ENCODE measurements around the gene CCKAR. TPM values are rescaled to one million over a fixed set of nuclear protein-coding genes. Genes with fewer than 3 reads are reported as not detected.

Gene CCKAR
- total RNA-seq, 2 experiments from 2014 or later = not detected

- ATAC-seq (no peak), DNase-seq (no peak)
- intact Hi-C loops (cut with DNase I, micrococcal nuclease) = no loop called here
- Mint-ChIP-seq H3K27ac (no peak overlapping the region), H3K36me3 (ENCODE audit: low read depth) (no peaks in the 10 kb centered on the region), H3K9me3 (ENCODE audit: low read depth) (no peaks in the 10 kb centered on the region), H3K27me3 (no peaks in the 10 kb centered on the region), H3K4me1 (peaks cover 6% of the 10 kb centered on the region), H3K4me3 (no peak overlapping the region)
- ChIA-PET POLR2A (no interaction called here), CTCF (interaction anchor here (0.5 to 2.3 kb wide), 3 partner anchors 10 to 96 kb away, joined by 3 to 6 read pairs (median 3); no protein-coding TSS in a partner anchor)
These were observed 37.4 kb downstream of the CCKAR start for GRCh38 chr4:26452565-26453531.

- H3K4me3 Mint-ChIP-seq = no peak overlapping the region
- POLR2A ChIA-PET = interaction anchor here (0.6 kb wide), 2 partner anchors 133 to 1091 kb away, joined by 4 read pairs; no protein-coding TSS in a partner anchor
- intact Hi-C loops (cut with DNase I, micrococcal nuclease) = no loop called here
These were observed 38.7 kb downstream of the CCKAR start for GRCh38 chr4:26451597-26451996.

GRCh38 chr4:26450418-26450817 is 39.9 kb downstream of the CCKAR start:
- H3K4me1 Mint-ChIP-seq = no peaks in the 10 kb centered on the region
- CTCF ChIA-PET = interaction anchor here (0.7 kb wide), 1 partner anchor 93 kb away, joined by 3 read pairs; no protein-coding TSS in a partner anchor
- no peak for ATAC-seq
- POLR2A ChIA-PET = interaction anchor here (0.8 kb wide), 1 partner anchor 297 kb away, joined by 4 read pairs; no protein-coding TSS in a partner anchor
- H3K36me3 Mint-ChIP-seq (ENCODE audit: low read depth) = no peaks in the 10 kb centered on the region
- no peaks in the 10 kb centered on the region for H3K9me3 Mint-ChIP-seq (ENCODE audit: low read depth)
- no peak for DNase-seq
- no peak overlapping the region for H3K27ac Mint-ChIP-seq
- intact Hi-C loops (cut with DNase I, micrococcal nuclease) = no loop called here
- peaks cover 4% of the 10 kb centered on the region for H3K27me3 Mint-ChIP-seq
- H3K4me3 Mint-ChIP-seq = no peak overlapping the region

More at GRCh38 chr4:26451597-26451996, 38.7 kb downstream of the CCKAR start:
- DNase-seq (no peak), ATAC-seq (no peak)
- H3K4me1 Mint-ChIP-seq = no peaks in the 10 kb centered on the region
- no peaks in the 10 kb centered on the region for H3K27me3 Mint-ChIP-seq
- H3K27ac Mint-ChIP-seq = no peak overlapping the region
- no peaks in the 10 kb centered on the region for H3K36me3 Mint-ChIP-seq (ENCODE audit: low read depth)
- H3K9me3 Mint-ChIP-seq (ENCODE audit: low read depth) = no peaks in the 10 kb centered on the region
- CTCF ChIA-PET = interaction anchor here (1.1 to 2.3 kb wide), 3 partner anchors 11 to 564 kb away, joined by 3 to 6 read pairs (median 3); no protein-coding TSS in a partner anchor

- no peak for DNase-seq
- H3K27me3 Mint-ChIP-seq = peaks cover 4% of the 10 kb centered on the region
- ChIA-PET POLR2A (no interaction called here), CTCF (no interaction called here)
- no peak overlapping the region for H3K27ac Mint-ChIP-seq
- no peaks in the 10 kb centered on the region for H3K36me3 Mint-ChIP-seq (ENCODE audit: low read depth)
- no peak for ATAC-seq
- H3K9me3 Mint-ChIP-seq (ENCODE audit: low read depth) = peaks cover 5% of the 10 kb centered on the region
- intact Hi-C loops (cut with DNase I, micrococcal nuclease) = no loop called here
- no peak overlapping the region for H3K4me3 Mint-ChIP-seq
- no peaks in the 10 kb centered on the region for H3K4me1 Mint-ChIP-seq
These were observed 42.9 kb downstream of the CCKAR start for GRCh38 chr4:26447378-26447777.

- peaks cover under 1% of the 10 kb centered on the region for H3K36me3 Mint-ChIP-seq (ENCODE audit: low read depth)
These were observed 48.5 kb downstream of the CCKAR start for GRCh38 chr4:26441771-26442170.

GRCh38 chr4:26441102-26441501 is 49.2 kb downstream of the CCKAR start:
- DNase-seq (no peak), ATAC-seq (no peak)
- H3K4me3 Mint-ChIP-seq = no peak overlapping the region
- H3K4me1 Mint-ChIP-seq = no peaks in the 10 kb centered on the region
- H3K36me3 Mint-ChIP-seq (ENCODE audit: low read depth) = peaks cover 6% of the 10 kb centered on the region
- ChIA-PET POLR2A (no interaction called here), CTCF (interaction anchor here (0.6 kb wide), 1 partner anchor 104 kb away, joined by 6 read pairs; no protein-coding TSS in a partner anchor)
- intact Hi-C loops (cut with DNase I, micrococcal nuclease) = no loop called here
- no peak overlapping the region for H3K27ac Mint-ChIP-seq
- no peaks in the 10 kb centered on the region for H3K27me3 Mint-ChIP-seq
- H3K9me3 Mint-ChIP-seq (ENCODE audit: low read depth) = peaks cover 5% of the 10 kb centered on the region

More at GRCh38 chr4:26441771-26442170, 48.5 kb downstream of the CCKAR start:
- Mint-ChIP-seq H3K4me3 (no peak overlapping the region), H3K9me3 (ENCODE audit: low read depth) (peaks cover 5% of the 10 kb centered on the region), H3K4me1 (no peaks in the 10 kb centered on the region), H3K27me3 (peaks cover 4% of the 10 kb centered on the region), H3K27ac (no peak overlapping the region)
- ChIA-PET CTCF (interaction anchor here (0.6 kb wide), 1 partner anchor 105 kb away, joined by 6 read pairs; no protein-coding TSS in a partner anchor), POLR2A (no interaction called here)
- ATAC-seq (no peak), DNase-seq (no peak)
- intact Hi-C loops (cut with DNase I, micrococcal nuclease) = no loop called here

- no peak overlapping the region for H3K4me3 Mint-ChIP-seq
- no peaks in the 10 kb centered on the region for H3K4me1 Mint-ChIP-seq
- peak overlapping the region; percentile 33 for H3K27ac Mint-ChIP-seq
- H3K36me3 Mint-ChIP-seq (ENCODE audit: low read depth) = peaks cover 39% of the 10 kb centered on the region
- CTCF ChIA-PET = interaction anchor here (0.6 kb wide), 1 partner anchor 141 kb away, joined by 4 read pairs; no protein-coding TSS in a partner anchor
- intact Hi-C loops (cut with DNase I, micrococcal nuclease) = no loop called here
- no peaks in the 10 kb centered on the region for H3K9me3 Mint-ChIP-seq (ENCODE audit: low read depth)
- H3K27me3 Mint-ChIP-seq = no peaks in the 10 kb centered on the region
- POLR2A ChIA-PET = no interaction called here
- DNase-seq (no peak), ATAC-seq (no peak)
These were observed 56.1 kb downstream of the CCKAR start for GRCh38 chr4:26434030-26434639.

- DNase-seq = no peak
- no peak for ATAC-seq
- Mint-ChIP-seq H3K4me3 (no peak overlapping the region), H3K27ac (no peak overlapping the region), H3K9me3 (ENCODE audit: low read depth) (no peaks in the 10 kb centered on the region), H3K36me3 (ENCODE audit: low read depth) (peaks cover 40% of the 10 kb centered on the region), H3K4me1 (no peaks in the 10 kb centered on the region), H3K27me3 (no peaks in the 10 kb centered on the region)
- intact Hi-C loops (cut with DNase I, micrococcal nuclease) = no loop called here
- POLR2A ChIA-PET = no interaction called here
- CTCF ChIA-PET = no interaction called here
These were observed 56.7 kb downstream of the CCKAR start for GRCh38 chr4:26433556-26433955.

GRCh38 chr4:26432419-26432818 is 57.9 kb downstream of the CCKAR start:
- ChIA-PET POLR2A (no interaction called here), CTCF (no interaction called here)
- peaks cover 43% of the 10 kb centered on the region for H3K36me3 Mint-ChIP-seq (ENCODE audit: low read depth)
- no peak overlapping the region for H3K27ac Mint-ChIP-seq
- H3K4me1 Mint-ChIP-seq = peaks cover 2% of the 10 kb centered on the region
- no peak overlapping the region for H3K4me3 Mint-ChIP-seq
- no peak for ATAC-seq
- no peaks in the 10 kb centered on the region for H3K27me3 Mint-ChIP-seq
- DNase-seq = no peak
- intact Hi-C loops (cut with DNase I, micrococcal nuclease) = no loop called here
- no peaks in the 10 kb centered on the region for H3K9me3 Mint-ChIP-seq (ENCODE audit: low read depth)

- POLR2A ChIA-PET = no interaction called here
- Mint-ChIP-seq H3K36me3 (ENCODE audit: low read depth) (peaks cover 49% of the 10 kb centered on the region), H3K4me3 (no peak overlapping the region), H3K27ac (no peak overlapping the region), H3K27me3 (no peaks in the 10 kb centered on the region), H3K9me3 (ENCODE audit: low read depth) (no peaks in the 10 kb centered on the region), H3K4me1 (peaks cover 10% of the 10 kb centered on the region)
- intact Hi-C loops (cut with DNase I, micrococcal nuclease) = no loop called here
- ATAC-seq = no peak
- no peak for DNase-seq
- CTCF ChIA-PET = interaction anchor here (0.6 to 0.7 kb wide), 3 partner anchors 177 to 331 kb away, joined by 3 read pairs; no protein-coding TSS in a partner anchor
These were observed 58.7 kb downstream of the CCKAR start for GRCh38 chr4:26431461-26432180.

All from activated CD4-positive, alpha-beta T cell treated with anti-CD3 and anti-CD28 coated beads for 36 hours (primary cell).